ENCODE measurements around the gene LINGO4.

LINGO4 gene

GRCh38 chr1:151805066-151805820 lies at the start of gene LINGO4:
Gene LINGO4 (minus strand): TSS chr1:151805419. CDS start chr1:151802704, 2,715 bp downstream.
- no peak for DNase-seq

GRCh38 chr1:151854658-151855057 lies 49.4 kb upstream of the LINGO4 start:
- no peak for DNase-seq

GRCh38 chr1:151853411-151853943 lies 48.3 kb upstream of the LINGO4 start, which contains the start of gene THEM5:
Gene THEM5 (minus strand): TSS chr1:151853712. CDS start chr1:151853565, 147 bp downstream.
- no peak for DNase-seq

- no peak for DNase-seq
These were observed 47.5 kb upstream of the LINGO4 start for GRCh38 chr1:151852733-151853132.

- no peak for DNase-seq
These were observed 46.7 kb upstream of the LINGO4 start for GRCh38 chr1:151851886-151852285.

GRCh38 chr1:151849871-151850270 lies 44.7 kb upstream of the LINGO4 start:
- no peak for DNase-seq

- DNase-seq: no peak
These were observed 43.9 kb upstream of the LINGO4 start for GRCh38 chr1:151849126-151849525.

- DNase-seq: no peak
These were observed 42.8 kb upstream of the LINGO4 start for GRCh38 chr1:151847867-151848596.

- no peak for DNase-seq
These were observed 41.5 kb upstream of the LINGO4 start for GRCh38 chr1:151846686-151847237.

- no peak for DNase-seq
These were observed 40.9 kb upstream of the LINGO4 start for GRCh38 chr1:151846062-151846568.

GRCh38 chr1:151843398-151843797 lies 38.2 kb upstream of the LINGO4 start:
- DNase-seq: no peak

- no peak for DNase-seq
These were observed 35.9 kb upstream of the LINGO4 start for GRCh38 chr1:151841141-151841540.

- no peak for DNase-seq
These were observed 35.2 kb upstream of the LINGO4 start for GRCh38 chr1:151840421-151840820.

GRCh38 chr1:151839457-151840403 lies 34.5 kb upstream of the LINGO4 start, which contains the start of gene C2CD4D:
Gene C2CD4D (minus strand): TSS chr1:151839820. CDS start chr1:151838989, 831 bp downstream.
- peak in 3 of 4 experiments; percentile 20 to 41 (median 35) for DNase-seq

- DNase-seq: no peak
These were observed 33.8 kb upstream of the LINGO4 start for GRCh38 chr1:151839082-151839412.

- no peak for DNase-seq
These were observed 33.2 kb upstream of the LINGO4 start for GRCh38 chr1:151838222-151839081.

GRCh38 chr1:151837884-151838221 lies 32.6 kb upstream of the LINGO4 start:
- no peak for DNase-seq

- DNase-seq: no peak
These were observed 32.0 kb upstream of the LINGO4 start for GRCh38 chr1:151837197-151837596.

- DNase-seq: no peak
These were observed 30.4 kb upstream of the LINGO4 start for GRCh38 chr1:151835596-151835995.

- DNase-seq: no peak
These were observed 29.0 kb upstream of the LINGO4 start for GRCh38 chr1:151834239-151834638.
